H1 (cell line): ENCODE measurements around the gene BAAT. TPM values are rescaled to one million over a fixed set of nuclear protein-coding genes. Genes with fewer than 3 reads are reported as not detected.

ENCODE experiments used
- CTCF ChIA-PET: fragments of 300-600 bp; sonication (Branson Sonifier 250); formaldehyde crosslinking; loops from one replicate; lab custom pipeline; 2021; ENCODE audit not compliant: partially characterized antibody; lab: Charles Lee
- POLR2A ChIA-PET: fragments of 300-600 bp; sonication (Branson Sonifier 250); formaldehyde crosslinking; loops from one replicate; lab custom pipeline; 2021; ENCODE audit warnings: inconsistent platforms; ENCODE audit not compliant: partially characterized antibody; lab: Charles Lee
- DNase-seq, 2 experiments: peaks; one replicate each; pipeline versions ENCODE4 v3.0.0 to v3.0.0-alpha.2; 2010 to 2022; ENCODE audit warnings: low spot score in 2 of 2, low read depth in 1 of 2, mixed read lengths in 1 of 2
- FAIRE-seq: peaks from 2 replicates; lab custom pipeline; 2011; peaks lifted over from hg19 to GRCh38; lab: Jason Lieb, UNC
- H2AFZ ChIP-seq: 2 replicates; pipeline ENCODE4 v1.8.1; 2012; ENCODE audit warnings: low read length, inconsistent platforms
- H2AK5ac ChIP-seq: 2 replicates; pipeline ENCODE4 v1.6.1; 2013; ENCODE audit warnings: low read depth, low read length
- H2BK120ac ChIP-seq: replicated peaks from 2 replicates; pipeline ENCODE3; 2013; ENCODE audit warnings: low read depth, low read length, inconsistent platforms
- H2BK12ac ChIP-seq: 2 replicates; pipeline ENCODE4 v1.6.1; 2013; ENCODE audit warnings: low read depth, low read length
- H2BK15ac ChIP-seq: 2 replicates; pipeline ENCODE4 v1.6.1; 2013; ENCODE audit warnings: low read length
- H2BK20ac ChIP-seq: 2 replicates; pipeline ENCODE4 v1.6.1; 2013; ENCODE audit warnings: low read length
- H2BK5ac ChIP-seq: 2 replicates; pipeline ENCODE4 v1.6.1; 2013; ENCODE audit warnings: low read depth, low read length
- H3K14ac ChIP-seq: 2 replicates; pipeline ENCODE4 v1.6.1; 2013; ENCODE audit warnings: inconsistent platforms; ENCODE audit not compliant: insufficient read length
- H3K18ac ChIP-seq: 2 replicates; pipeline ENCODE4 v1.6.1; 2013; ENCODE audit warnings: low read length; ENCODE audit errors: extremely low read depth
- H3K23ac ChIP-seq: 2 replicates; pipeline ENCODE4 v1.6.1; 2013; ENCODE audit warnings: inconsistent platforms; ENCODE audit not compliant: insufficient read length
- H3K23me2 ChIP-seq: 2 replicates; pipeline ENCODE4 v1.6.1; 2013; ENCODE audit warnings: low read depth, low read length
- H3K27ac ChIP-seq: 2 replicates; pipeline ENCODE4 v1.6.1; 2011; ENCODE audit warnings: low read depth, low read length, inconsistent platforms
- H3K27me3 ChIP-seq, 4 experiments: replicated peaks in 1 of 4; 1 replicate in 1 of 4; 2 replicates in 3 of 4; pipeline versions ENCODE4 v1.6.1 to v1.8.1; 2011 to 2013; ENCODE audit warnings: low read length in 3 of 4, mild to moderate bottlenecking in 3 of 4, inconsistent platforms in 2 of 4, mixed read lengths in 2 of 4, moderate library complexity in 1 of 4; ENCODE audit not compliant: control insufficient read depth in 3 of 4, insufficient read depth in 3 of 4; ENCODE audit errors: extremely low read depth in 1 of 4
- H3K36me3 ChIP-seq, 4 experiments: 2 replicates each; pipeline versions ENCODE4 v1.6.1 to v1.8.1; 2011 to 2013; ENCODE audit warnings: mild to moderate bottlenecking in 4 of 4, low read length in 3 of 4, moderate library complexity in 2 of 4, control low read depth in 1 of 4, inconsistent platforms in 1 of 4; ENCODE audit not compliant: insufficient read depth in 4 of 4, control insufficient read depth in 2 of 4
- H3K4ac ChIP-seq: replicated peaks from 2 replicates; pipeline ENCODE3; 2013; ENCODE audit warnings: low read length, low read depth, mixed read lengths, inconsistent platforms; ENCODE audit not compliant: insufficient read length
- H3K4me1 ChIP-seq, 4 experiments: replicated peaks in 1 of 4; 1 replicate in 1 of 4; 2 replicates in 3 of 4; pipeline versions ENCODE4 v1.6.1 to v1.8.1; 2011 to 2013; ENCODE audit warnings: low read length in 3 of 4, inconsistent platforms in 2 of 4, mixed read lengths in 1 of 4; ENCODE audit not compliant: insufficient read depth in 4 of 4, control insufficient read depth in 3 of 4
- H3K4me2 ChIP-seq, 2 experiments: 2 replicates each; pipeline versions ENCODE4 v1.6.1 to v1.8.1; 2011 to 2013; ENCODE audit warnings: low read depth in 2 of 2, low read length in 2 of 2, control low read depth in 1 of 2, inconsistent platforms in 1 of 2, mild to moderate bottlenecking in 1 of 2; ENCODE audit not compliant: insufficient read depth in 1 of 2
- H3K4me3 ChIP-seq, 4 experiments: fragments of 200-600, 300-600 bp in 1 of 4; sonication (generic), shearing (Covaris generic), sonication (Bioruptor Twin) in 1 of 4; 2 replicates each; pipeline versions ENCODE4 v1.5.1 to v1.8.1; 2011 to 2016; ENCODE audit warnings: low read length in 4 of 4, low read depth in 3 of 4, control low read depth in 2 of 4, inconsistent platforms in 2 of 4, mild to moderate bottlenecking in 2 of 4, mixed read lengths in 1 of 4, moderate library complexity in 1 of 4; ENCODE audit not compliant: insufficient read depth in 2 of 4; ENCODE audit errors: extremely low read depth in 1 of 4
- H3K56ac ChIP-seq: replicated peaks from 2 replicates; pipeline ENCODE3; 2013; ENCODE audit warnings: low read depth, mild to moderate bottlenecking, mixed read lengths, low read length, inconsistent platforms; ENCODE audit not compliant: insufficient read length
- H3K79me1 ChIP-seq: 2 replicates; pipeline ENCODE4 v1.6.1; 2013; ENCODE audit warnings: low read depth, low read length, control low read depth
- H3K79me2 ChIP-seq, 2 experiments: 2 replicates each; pipeline versions ENCODE4 v1.6.1 to v1.8.1; 2012 to 2013; ENCODE audit warnings: low read length in 2 of 2, mild to moderate bottlenecking in 2 of 2, inconsistent platforms in 1 of 2; ENCODE audit not compliant: insufficient read depth in 2 of 2, control insufficient read depth in 1 of 2
- H3K9ac ChIP-seq, 4 experiments: replicated peaks in 1 of 4; 1 replicate in 1 of 4; 2 replicates in 3 of 4; pipeline versions ENCODE4 v1.6.1 to v1.8.1; 2011 to 2013; ENCODE audit warnings: low read depth in 3 of 4, low read length in 3 of 4, control low read depth in 2 of 4, mild to moderate bottlenecking in 2 of 4, moderate library complexity in 2 of 4, inconsistent platforms in 1 of 4; ENCODE audit errors: extremely low read depth in 1 of 4
- H3K9me3 ChIP-seq, 2 experiments: 2 replicates each; pipeline versions ENCODE4 v1.6.1 to v1.8.1; 2012 to 2013; ENCODE audit warnings: mild to moderate bottlenecking in 2 of 2, moderate library complexity in 2 of 2, control low read depth in 1 of 2, inconsistent platforms in 1 of 2, low read depth in 1 of 2, low read length in 1 of 2, mixed read lengths in 1 of 2; ENCODE audit not compliant: insufficient read depth in 2 of 2
- H4K20me1 ChIP-seq, 2 experiments: replicated peaks in 1 of 2; 2 replicates each; pipeline versions ENCODE3 to v1.8.1; 2011 to 2013; ENCODE audit warnings: inconsistent platforms in 2 of 2, low read length in 2 of 2, mild to moderate bottlenecking in 1 of 2; ENCODE audit not compliant: insufficient read depth in 2 of 2, control insufficient read depth in 1 of 2
- H4K5ac ChIP-seq: 2 replicates; pipeline ENCODE4 v1.6.1; 2013; ENCODE audit warnings: low read length, low read depth, mixed read lengths, inconsistent platforms; ENCODE audit not compliant: insufficient read length
- H4K8ac ChIP-seq: 2 replicates; pipeline ENCODE4 v1.8.0; 2013; ENCODE audit warnings: mild to moderate bottlenecking, moderate library complexity, low read length, inconsistent platforms; ENCODE audit not compliant: insufficient read depth; ENCODE audit errors: extremely low read depth
- H4K91ac ChIP-seq: replicated peaks from 2 replicates; pipeline ENCODE3; 2013; ENCODE audit warnings: low read length, mixed read lengths, inconsistent platforms; ENCODE audit not compliant: insufficient read length
- CBX5 ChIP-seq: fragments of 300-800, 300-1000 bp; sonication (generic); IDR thresholded peaks from 2 replicates; pipeline ENCODE4 v1.7.1; 2016; ENCODE audit warnings: antibody characterized with exemption, low read length, low read depth
- CBX8 ChIP-seq: fragments of 300-800, 300-1000 bp; sonication (generic); IDR thresholded peaks from 2 replicates; pipeline ENCODE4 v1.7.1; 2016; ENCODE audit warnings: low read depth, low read length, borderline replicate concordance
- CHD1 ChIP-seq: IDR thresholded peaks from 2 replicates; pipeline ENCODE4 v1.6.1; 2012; ENCODE audit warnings: low read depth, low read length, improper control_type of control experiment
- E2F6 ChIP-seq: IDR thresholded peaks from 2 replicates; pipeline ENCODE4 v1.6.1; 2012; ENCODE audit warnings: inconsistent platforms
- HDAC6 ChIP-seq: IDR thresholded peaks from one replicate; pipeline ENCODE4 v1.7.1; 2012; ENCODE audit warnings: low read depth, mild to moderate bottlenecking, inconsistent platforms, low read length, moderate library complexity
- JUN ChIP-seq: IDR thresholded peaks from 2 replicates; pipeline ENCODE4 v1.6.1; 2011; ENCODE audit warnings: low read depth, mild to moderate bottlenecking, improper control_type of control experiment, low read length
- KDM1A ChIP-seq: fragments of 200-600, 300-600 bp; sonication (generic); IDR thresholded peaks from 2 replicates; pipeline ENCODE4 v1.7.1; 2016; ENCODE audit warnings: mild to moderate bottlenecking, low read length, borderline replicate concordance
- KDM5A ChIP-seq: fragments of 200-600 bp; IDR thresholded peaks from 2 replicates; pipeline ENCODE4 v1.7.1; 2012; ENCODE audit warnings: mild to moderate bottlenecking, low read length, inconsistent platforms, mixed read lengths
- MAFK ChIP-seq: IDR thresholded peaks from 2 replicates; pipeline ENCODE4 v1.6.1; 2012; ENCODE audit warnings: low read depth, mild to moderate bottlenecking, improper control_type of control experiment, low read length
- NRF1 ChIP-seq: IDR thresholded peaks from 2 replicates; pipeline ENCODE4 v1.6.1; 2011; ENCODE audit warnings: mild to moderate bottlenecking, low read depth, low read length, improper control_type of control experiment
- PHF8 ChIP-seq: fragments of 200-600 bp; sonication (generic); conservative IDR thresholded peaks from 2 replicates; pipeline ENCODE4 v1.7.1; 2012; ENCODE audit warnings: low read depth, mild to moderate bottlenecking, inconsistent platforms, low read length, moderate library complexity
- SIRT6 ChIP-seq: IDR thresholded peaks from one replicate; pipeline ENCODE4 v1.7.1; 2012; ENCODE audit warnings: low read length, inconsistent platforms
- SP2 ChIP-seq: IDR thresholded peaks from 2 replicates; pipeline ENCODE4 v1.6.1; 2012; ENCODE audit warnings: mild to moderate bottlenecking, low read length, inconsistent platforms
- SUZ12 ChIP-seq: fragments of 200-600 bp; sonication (generic); IDR thresholded peaks from 2 replicates; pipeline ENCODE4 v1.6.1; 2012; ENCODE audit warnings: mild to moderate bottlenecking, inconsistent platforms, low read length, moderate library complexity, mixed read lengths
- polyA plus RNA-seq, 7 experiments: library from polyadenylated mRNA; depleted of rRNA in 3 of 7; stranded (reverse) in 5 of 7; unstranded in 2 of 7; fragments of >200 nt in 5 of 7; fragments of 200-250 nt in 2 of 7; gene quantifications; 1 replicate in 5 of 7; 2 replicates in 1 of 7; 4 replicates in 1 of 7; pipeline versions ENCODE4 v1.2.1 to v1.2.3, GENCODE V29; 2011 to 2013; ENCODE audit warnings: missing spikeins in 2 of 7, mixed read lengths in 2 of 7
- total RNA-seq: library from RNA; stranded (reverse); fragmentation: NEBNext Ultra II Directional; extraction: Animal tissue kit (Norgen Biotek cat#: 25700); gene quantifications from 2 replicates; pipeline ENCODE4 v1.2.1, GENCODE V29; 2021

BAAT gene
- total and polyA plus RNA-seq, 2 of the 8 experiments (the other 6 are each of a cell fraction or from before 2014, with no cell fraction given) = 0.09 to 0.17 TPM

- H3K23ac ChIP-seq = no peak overlapping the region
- H2BK120ac ChIP-seq = no peak overlapping the region
- peaks cover 9% of the 10 kb centered on the region in 2 experiments; a peak in 3 of 4 replicates for H3K9me3 ChIP-seq
- no peak overlapping the region for H3K9ac ChIP-seq
- POLR2A ChIA-PET = no interaction called here
- no peaks in the 10 kb centered on the region for H3K79me1 ChIP-seq
- no peak overlapping the region for H2AK5ac ChIP-seq
- TF ChIP-seq KDM5A (no peak), SUZ12 (no peak), CBX8 (no peak), E2F6 (no peak), HDAC6 (no peak), JUN (no peak), NRF1 (no peak), CBX5 (no peak), SIRT6 (no peak), PHF8 (no peak), SP2 (no peak), CHD1 (no peak), MAFK (no peak), KDM1A (no peak)
- H4K91ac ChIP-seq = no peak overlapping the region
- H3K23me2 ChIP-seq = no peaks in the 10 kb centered on the region; the same call in 1 of the 2 replicates
- no peaks in the 10 kb centered on the region for H3K79me2 ChIP-seq
- no peak overlapping the region for H3K18ac ChIP-seq
- H2BK20ac ChIP-seq = no peak overlapping the region
- no peaks in the 10 kb centered on the region for H3K27me3 ChIP-seq
- no peak overlapping the region for H3K14ac ChIP-seq
- no peak overlapping the region for H2AFZ ChIP-seq
- no peak overlapping the region for H3K27ac ChIP-seq
- CTCF ChIA-PET = no interaction called here
- no peak overlapping the region for H3K56ac ChIP-seq
- no peak overlapping the region for H4K5ac ChIP-seq
- H4K20me1 ChIP-seq = no peaks in the 10 kb centered on the region
- FAIRE-seq (no peak), DNase-seq (no peak)
- H4K8ac ChIP-seq = no peak overlapping the region
- H3K4me1 ChIP-seq = no peaks in the 10 kb centered on the region
- H3K4ac ChIP-seq = no peak overlapping the region
- H3K4me2 ChIP-seq = no peak overlapping the region
- no peak overlapping the region for H2BK15ac ChIP-seq
- no peak overlapping the region for H2BK5ac ChIP-seq
- no peak overlapping the region for H3K4me3 ChIP-seq
- peaks cover 0 to 4% (median 0%) of the 10 kb centered on the region in 4 experiments; a peak in 1 of 8 replicates for H3K36me3 ChIP-seq
- H2BK12ac ChIP-seq = no peak overlapping the region
Observed at GRCh38 chr9:101415578-101415977, 30.8 kb upstream of the BAAT start.
